HepG2 (cell line): ENCODE measurements around the gene LRRN2. TPM values are rescaled to one million over a fixed set of nuclear protein-coding genes. Genes with fewer than 3 reads are reported as not detected.

ENCODE experiments used
- ATAC-seq: fragments of 200-7000 bp; cut with Tn5 transposase; 3 replicates; pipeline ENCODE4 v1.9.1; 2020; ENCODE audit warnings: mild to moderate bottlenecking, moderate library complexity
- BruUV-seq: library from RNA; stranded (reverse); fragments of 400-500 nt; replicated peaks from 2 replicates; lab custom pipeline; 2021; lab: Mats Ljungman, UMichigan
- CTCF ChIA-PET: fragments of 300-600 bp; formaldehyde crosslinking; extraction: SDS; loops from one replicate; lab custom pipeline; 2021; ENCODE audit warnings: low total read pairs, inconsistent platforms, low intra/inter-chr PET ratio; lab: Yijun Ruan, JAX
- POLR2A ChIA-PET: fragments of 350-600 bp; sonication (Branson Sonifier 250); formaldehyde crosslinking; loops from one replicate; lab custom pipeline; 2020; ENCODE audit warnings: antibody characterized with exemption, inconsistent platforms; lab: Yijun Ruan, JAX
- DNase-seq: peaks from one replicate; pipeline ENCODE4 v3.0.0-alpha.2; 2015; ENCODE audit warnings: low spot score
- FAIRE-seq: peaks from 3 replicates; lab custom pipeline; 2011; peaks lifted over from hg19 to GRCh38; lab: Jason Lieb, UNC
- H2AFZ ChIP-seq: one replicate; pipeline ENCODE4 v1.6.1; 2011; ENCODE audit warnings: low read length, inconsistent platforms
- H3K27ac ChIP-seq: fragments of 300-600 bp; 3 replicates; pipeline ENCODE4 v1.8.0; 2011; ENCODE audit warnings: mixed run types, mild to moderate bottlenecking, mixed read lengths, low read length, inconsistent platforms; ENCODE audit not compliant: insufficient read depth; ENCODE audit errors: extremely low read length
- H3K27me3 ChIP-seq, 2 experiments: fragments of 200-600 bp in 1 of 2; 2 replicates in 1 of 2; 3 replicates in 1 of 2; pipeline versions ENCODE4 v1.6.0 to v1.8.0; 2011; ENCODE audit warnings: low read length in 2 of 2, mild to moderate bottlenecking in 2 of 2, moderate library complexity in 2 of 2, inconsistent platforms in 1 of 2; ENCODE audit not compliant: insufficient read depth in 2 of 2, control insufficient read depth in 1 of 2
- H3K36me3 ChIP-seq, 2 experiments: fragments of 200-600 bp in 1 of 2; replicated peaks in 1 of 2; 2 replicates in 1 of 2; 3 replicates in 1 of 2; pipeline versions ENCODE4 v1.5.1 to v1.8.0; 2011; ENCODE audit warnings: low read length in 2 of 2, inconsistent platforms in 1 of 2; ENCODE audit not compliant: insufficient read depth in 2 of 2, control insufficient read depth in 1 of 2
- H3K4me1 ChIP-seq: 2 replicates; pipeline ENCODE4 v1.5.1; 2012; ENCODE audit warnings: low read length, inconsistent platforms; ENCODE audit not compliant: insufficient read depth
- H3K4me2 ChIP-seq: 2 replicates; pipeline ENCODE4 v1.6.0; 2011; ENCODE audit warnings: low read depth, low read length, inconsistent platforms
- H3K4me3 ChIP-seq, 3 experiments: fragments of 200-600 bp in 1 of 3; sonication (generic), shearing (Covaris generic) in 1 of 3; replicated peaks in 1 of 3; 2 replicates each; pipeline ENCODE4 v1.5.1; 2011 to 2016; ENCODE audit warnings: low read length in 3 of 3, inconsistent platforms in 2 of 3, low read depth in 2 of 3, mild to moderate bottlenecking in 2 of 3, control low read depth in 1 of 3, mixed read lengths in 1 of 3; ENCODE audit not compliant: insufficient read depth in 1 of 3
- H3K79me2 ChIP-seq: one replicate; pipeline ENCODE4 v1.6.1; 2011; ENCODE audit warnings: low read length, inconsistent platforms; ENCODE audit not compliant: insufficient read depth
- H3K9ac ChIP-seq: 2 replicates; pipeline ENCODE4 v1.6.0; 2011; ENCODE audit warnings: mild to moderate bottlenecking, low read depth, low read length, inconsistent platforms; ENCODE audit not compliant: insufficient read depth
- H3K9me3 ChIP-seq: 2 replicates; pipeline ENCODE4 v1.5.1; 2012; ENCODE audit warnings: mild to moderate bottlenecking, low read length
- H4K20me1 ChIP-seq: 2 replicates; pipeline ENCODE4 v1.6.0; 2011; ENCODE audit warnings: inconsistent platforms, mild to moderate bottlenecking, low read length, moderate library complexity; ENCODE audit not compliant: insufficient read depth
- CSRNP2 ChIP-seq: sonication (generic); formaldehyde crosslinking; conservative IDR thresholded peaks from 2 replicates; pipeline ENCODE4 v1.8.0; 2022; ENCODE audit warnings: low read depth, missing genetic modification reagents
- FOXK1 ChIP-seq: sonication (generic); formaldehyde crosslinking; IDR thresholded peaks from 2 replicates; pipeline ENCODE4 v1.4.0; 2020; ENCODE audit warnings: low read depth, missing genetic modification reagents, borderline replicate concordance
- HMGA1 ChIP-seq: sonication (generic); formaldehyde crosslinking; conservative IDR thresholded peaks from 2 replicates; pipeline ENCODE4 v1.4.0; 2020; ENCODE audit warnings: missing genetic modification reagents
- HOXD1 ChIP-seq: sonication (generic); formaldehyde crosslinking; IDR thresholded peaks from 2 replicates; pipeline ENCODE4 v1.5.0; 2020; ENCODE audit warnings: missing genetic modification reagents
- KDM6A ChIP-seq: IDR thresholded peaks from 2 replicates; pipeline ENCODE4 v1.6.1; 2016; ENCODE audit warnings: low read depth
- THRA ChIP-seq: sonication (generic); formaldehyde crosslinking; IDR thresholded peaks from 2 replicates; pipeline ENCODE4 v1.4.0; 2020; ENCODE audit warnings: missing genetic modification reagents, borderline replicate concordance
- ZBTB1 ChIP-seq: sonication (generic); formaldehyde crosslinking; IDR thresholded peaks from 2 replicates; pipeline ENCODE4 v1.4.0; 2020; ENCODE audit warnings: missing genetic modification reagents, borderline replicate concordance
- ZBTB10 ChIP-seq: sonication (generic); formaldehyde crosslinking; IDR thresholded peaks from 2 replicates; pipeline ENCODE4 v1.4.0; 2020; ENCODE audit warnings: missing genetic modification reagents, borderline replicate concordance
- ZFP36L1 ChIP-seq: sonication (generic); formaldehyde crosslinking; IDR thresholded peaks from 2 replicates; pipeline ENCODE4 v1.8.0; 2022; ENCODE audit warnings: mild to moderate bottlenecking, missing genetic modification reagents, moderate library complexity
- ZNF180 ChIP-seq: sonication (generic); formaldehyde crosslinking; IDR thresholded peaks from 2 replicates; pipeline ENCODE4 v1.4.0; 2020; ENCODE audit warnings: low read depth, missing genetic modification reagents, borderline replicate concordance
- ZNF34 ChIP-seq: sonication (generic); formaldehyde crosslinking; IDR thresholded peaks from 2 replicates; pipeline ENCODE4 v1.4.0; 2020; ENCODE audit warnings: mild to moderate bottlenecking, missing genetic modification reagents, borderline replicate concordance
- ZNF556 ChIP-seq: sonication (generic); formaldehyde crosslinking; IDR thresholded peaks from 2 replicates; pipeline ENCODE4 v1.4.0; 2020; ENCODE audit warnings: mild to moderate bottlenecking, missing genetic modification reagents, borderline replicate concordance
- ZNF709 ChIP-seq: sonication (generic); formaldehyde crosslinking; IDR thresholded peaks from 2 replicates; pipeline ENCODE4 v1.5.0; 2020; ENCODE audit warnings: mild to moderate bottlenecking, missing genetic modification reagents
- ZNF782 ChIP-seq: sonication (generic); formaldehyde crosslinking; IDR thresholded peaks from 2 replicates; pipeline ENCODE4 v1.4.0; 2020; ENCODE audit warnings: missing genetic modification reagents, mild to moderate bottlenecking, borderline replicate concordance
- WGBS: methylation state at CpG from one replicate; pipeline ENCODE4 v1.1.6; 2017; ENCODE audit warnings: low lambda C conversion rate; 5-methylcytosine and 5-hydroxymethylcytosine counted together
- in situ Hi-C: cut with HindIII; loops from 2 replicates; pipeline ENCODE4 v1.10.0; 2017; ENCODE audit warnings: low pct_unique_long_range_greater_than_20kb; ENCODE audit not compliant: extremely low pct_ligation_motif_present
- intact Hi-C: fragments of 100-400 bp; cut with micrococcal nuclease; formaldehyde crosslinking; loops from one replicate; pipeline ENCODE4 v1.10.0; 2022; ENCODE audit not compliant: unreplicated experiment
- polyA plus RNA-seq, 8 experiments: library from polyadenylated mRNA; depleted of rRNA in 3 of 8; stranded (reverse) in 7 of 8; unstranded in 1 of 8; fragments of >200 nt; fragmentation: Illumina TruSeq in 4 of 8; extraction: Trizol in 4 of 8; gene quantifications; 2 replicates each; pipeline versions ENCODE4 v1.2.1 to v1.2.3, GENCODE V29; 2011 to 2016; ENCODE audit warnings: low read depth in 4 of 8, missing spikeins in 1 of 8, mixed read lengths in 1 of 8; ENCODE audit not compliant: insufficient read depth in 1 of 8
- total RNA-seq, 5 experiments: library from RNA; depleted of rRNA; stranded (reverse); fragments of >200 nt; fragmentation: Illumina TruSeq; extraction: Trizol; gene quantifications; 2 replicates each; pipeline ENCODE4 v1.2.3, GENCODE V29; 2016; ENCODE audit warnings: low read depth in 1 of 5
- TF ChIP-seq, protein P1 (sequence below), 2 experiments: fragments of 450-650 bp in 1 of 2; sonication (generic) in 1 of 2; formaldehyde crosslinking; IDR thresholded peaks; 2 replicates each; pipeline versions ENCODE4 v1.5.0 to v1.8.0; 2020 to 2022; ENCODE audit warnings: mild to moderate bottlenecking in 1 of 2, missing genetic modification reagents in 1 of 2
- TF ChIP-seq, protein P2 (sequence below): sonication (generic); formaldehyde crosslinking; IDR thresholded peaks from 2 replicates; pipeline ENCODE4 v1.8.0; 2022; ENCODE audit warnings: low read depth, missing genetic modification reagents

Gene LRRN2
- total and polyA plus RNA-seq, 2 of the 13 experiments (the other 11 are each of a cell fraction or from before 2014, with no cell fraction given) = not detected

- TF ChIP-seq KDM6A (CRISPR knock-in tag) (no peak), ZNF782 (no peak), HMGA1 (CRISPR knock-in tag) (no peak), ZNF180 (no peak), ZBTB10 (CRISPR knock-in tag) (no peak), THRA (CRISPR knock-in tag) (no peak), ZNF556 (CRISPR knock-in tag) (no peak)
Observed at GRCh38 chr1:204613636-204614035, 71.9 kb downstream of the LRRN2 start (continued).

DNA sequence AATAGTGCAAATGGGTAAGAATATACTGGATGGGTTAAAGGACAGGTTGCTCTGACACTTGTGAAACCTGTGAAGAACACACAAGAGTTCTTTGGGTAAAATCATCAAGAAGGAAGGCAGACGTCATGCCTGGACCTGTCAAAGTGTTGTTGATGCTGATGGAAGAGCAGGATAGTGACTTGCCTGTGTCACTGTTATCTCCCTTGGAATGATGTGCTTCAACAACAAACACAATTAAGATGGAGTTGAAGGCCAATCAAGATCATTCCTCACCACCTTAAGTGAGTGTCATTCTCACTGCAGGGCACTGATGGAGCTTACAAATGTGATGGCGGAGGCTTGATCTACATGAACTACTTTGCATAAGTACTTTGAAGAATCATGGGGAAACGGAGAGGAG is 73.2 kb downstream of the LRRN2 start:
- BruUV-seq = no TSS peak
- Histone ChIP-seq H2AFZ (no peak overlapping the region), H3K27ac (no peak overlapping the region), H3K9ac (no peak overlapping the region), H3K4me3 (no peak overlapping the region), H3K79me2 (no peaks in the 10 kb centered on the region), H3K4me1 (no peaks in the 10 kb centered on the region), H4K20me1 (no peaks in the 10 kb centered on the region), H3K9me3 (no peaks in the 10 kb centered on the region), H3K36me3 (no peaks in the 10 kb centered on the region), H3K4me2 (no peak overlapping the region), H3K27me3 (peaks cover 1 to 35% of the 10 kb centered on the region in 2 experiments; a peak in 4 of 5 replicates)
- WGBS = 32% methylated on average over 3 of the region's 3 CpGs
- no peak for DNase-seq
- POLR2A ChIA-PET = no interaction called here
- intact Hi-C loops = no loop called here
- no peak for ATAC-seq
- in situ Hi-C loops = no loop called here
- no peak for FAIRE-seq
- CTCF ChIA-PET = no interaction called here
- TF ChIP-seq ZFP36L1 (CRISPR knock-in tag) (no peak), ZNF709 (CRISPR knock-in tag) (no peak), CSRNP2 (CRISPR knock-in tag) (no peak), FOXK1 (CRISPR knock-in tag) (no peak), ZNF34 (CRISPR knock-in tag) (no peak), HOXD1 (CRISPR knock-in tag) (no peak), ZBTB1 (CRISPR knock-in tag) (no peak)
- TF ChIP-seq, protein P1, sequence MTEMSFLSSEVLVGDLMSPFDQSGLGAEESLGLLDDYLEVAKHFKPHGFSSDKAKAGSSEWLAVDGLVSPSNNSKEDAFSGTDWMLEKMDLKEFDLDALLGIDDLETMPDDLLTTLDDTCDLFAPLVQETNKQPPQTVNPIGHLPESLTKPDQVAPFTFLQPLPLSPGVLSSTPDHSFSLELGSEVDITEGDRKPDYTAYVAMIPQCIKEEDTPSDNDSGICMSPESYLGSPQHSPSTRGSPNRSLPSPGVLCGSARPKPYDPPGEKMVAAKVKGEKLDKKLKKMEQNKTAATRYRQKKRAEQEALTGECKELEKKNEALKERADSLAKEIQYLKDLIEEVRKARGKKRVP (CRISPR knock-in tag; IDR thresholded peaks at IDR 0.05) = no peak
- TF ChIP-seq, protein P2, sequence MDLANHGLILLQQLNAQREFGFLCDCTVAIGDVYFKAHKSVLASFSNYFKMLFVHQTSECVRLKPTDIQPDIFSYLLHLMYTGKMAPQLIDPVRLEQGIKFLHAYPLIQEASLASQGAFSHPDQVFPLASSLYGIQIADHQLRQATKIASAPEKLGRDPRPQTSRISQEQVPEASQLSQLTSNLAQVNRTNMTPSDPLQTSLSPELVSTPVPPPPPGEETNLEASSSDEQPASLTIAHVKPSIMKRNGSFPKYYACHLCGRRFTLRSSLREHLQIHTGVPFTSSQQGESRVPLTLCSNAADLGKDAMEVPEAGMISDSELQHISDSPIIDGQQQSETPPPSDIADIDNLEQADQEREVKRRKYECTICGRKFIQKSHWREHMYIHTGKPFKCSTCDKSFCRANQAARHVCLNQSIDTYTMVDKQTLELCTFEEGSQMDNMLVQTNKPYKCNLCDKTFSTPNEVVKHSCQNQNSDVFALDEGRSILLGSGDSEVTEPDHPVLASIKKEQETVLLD = no peak
